SK-N-MC (cell line): ENCODE data around the gene OR7G3.

Experiments
- EZH2 ChIP-seq: fragments of 200-600 bp; sonication (generic); IDR thresholded peaks from one replicate; pipeline ENCODE4 v1.6.1; 2017; ENCODE audit warnings: antibody characterized with exemption
- POLR2AphosphoS5 ChIP-seq: IDR thresholded peaks from 2 replicates; pipeline ENCODE4 v1.6.1; 2012; ENCODE audit warnings: mild to moderate bottlenecking, low read depth, low read length, borderline replicate concordance

DNA sequence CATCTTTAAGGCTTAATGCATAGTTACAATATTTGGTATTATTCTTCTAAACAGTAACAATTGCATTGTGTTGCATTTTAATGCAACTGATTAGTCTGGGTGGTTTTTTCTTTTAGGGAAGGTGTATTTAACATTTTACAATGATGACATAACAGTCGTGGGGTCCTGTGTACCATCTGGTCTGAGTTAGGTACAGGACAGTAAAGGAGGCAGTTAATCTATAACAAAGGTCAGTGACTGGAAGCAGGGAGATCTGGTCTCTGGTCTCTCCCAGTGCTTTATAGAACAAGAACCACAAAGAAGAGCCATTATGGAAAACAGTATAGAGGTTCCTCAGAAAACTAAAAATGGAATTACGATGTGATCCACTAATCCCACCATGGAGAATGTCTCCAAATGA is 16.8 kb downstream of the OR7G3 start:
- TF ChIP-seq POLR2AphosphoS5 (no peak), EZH2 (no peak)
